IPS-NIHi11 (cell line): ENCODE measurements around the gene REN.

ENCODE experiments used
- DNase-seq: peaks from one replicate; pipeline ENCODE4 v3.0.0; 2012; ENCODE audit warnings: mixed read lengths, low spot score

Gene REN

GRCh38 chr1:204152310-204153044 lies 13.7 kb downstream of the REN start:
- DNase-seq, result no peak

- peak; percentile 95 for DNase-seq
These were observed 14.4 kb downstream of the REN start, which contains the start of gene ETNK2 for GRCh38 chr1:204151552-204152309. ETNK2 (minus strand) TSS chr1:204152044; CDS start chr1:204151852, 192 bp downstream.

- DNase-seq, result peak; percentile 44
These were observed 15.2 kb downstream of the REN start for GRCh38 chr1:204150702-204151551.

GRCh38 chr1:204149635-204150565 lies 16.2 kb downstream of the REN start:
- no peak for DNase-seq

- DNase-seq, result no peak
These were observed 17.0 kb downstream of the REN start for GRCh38 chr1:204149107-204149506.

- DNase-seq, result peak; percentile 61
These were observed 18.4 kb downstream of the REN start for GRCh38 chr1:204147406-204148383.

GRCh38 chr1:204146965-204147364 lies 19.2 kb downstream of the REN start:
- DNase-seq, result no peak

GRCh38 chr1:204146309-204146708 lies 19.8 kb downstream of the REN start:
- DNase-seq, result no peak

- no peak for DNase-seq
These were observed 21.1 kb downstream of the REN start for GRCh38 chr1:204145033-204145504.

- no peak for DNase-seq
These were observed 22.7 kb downstream of the REN start for GRCh38 chr1:204143276-204144041.

GRCh38 chr1:204142032-204142974 lies 23.8 kb downstream of the REN start:
- DNase-seq, result no peak

- DNase-seq, result no peak
These were observed 25.0 kb downstream of the REN start for GRCh38 chr1:204141131-204141530.

GRCh38 chr1:204139952-204140351 lies 26.2 kb downstream of the REN start:
- DNase-seq, result no peak

GRCh38 chr1:204139088-204139487 lies 27.0 kb downstream of the REN start:
- no peak for DNase-seq

- DNase-seq, result peak; percentile 47
These were observed 29.3 kb downstream of the REN start for GRCh38 chr1:204136814-204137213.

GRCh38 chr1:204134103-204134502 lies 32.0 kb downstream of the REN start:
- DNase-seq, result no peak

GRCh38 chr1:204132718-204133117 lies 33.4 kb downstream of the REN start:
- no peak for DNase-seq

- DNase-seq, result no peak
These were observed 34.2 kb downstream of the REN start for GRCh38 chr1:204131978-204132377.
